HG03196 (cell line): ENCODE measurements around the gene NRP1.
"Not testable (repeated sequence)": the region's sequence is repeated elsewhere in the genome, so short reads cannot be mapped to it uniquely, and the experiment has no call there.

Source experiments
- ATAC-seq: cut with Tn5 transposase; IDR thresholded peaks from one replicate; pipeline ENCODE4 v1.9.1; 2021; ENCODE audit not compliant: unreplicated experiment

Gene NRP1

DNA sequence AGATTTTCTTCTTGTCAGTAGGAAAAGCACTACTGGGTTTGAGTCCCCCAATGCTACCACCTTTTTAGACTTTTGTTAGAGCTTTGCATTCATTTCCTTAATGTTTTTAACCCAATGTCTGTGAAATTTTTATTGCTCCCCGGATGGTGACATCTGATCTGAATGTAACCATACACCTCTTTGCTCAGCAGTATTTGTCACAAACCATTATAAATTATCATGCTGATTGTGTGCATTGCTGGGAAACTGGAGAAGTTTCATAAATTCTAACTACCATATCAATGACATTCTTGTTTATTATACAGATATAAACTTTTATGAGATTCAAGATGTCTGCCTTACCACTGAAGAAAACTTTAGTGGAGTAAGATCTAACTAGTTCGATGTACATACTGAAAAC is 8.5 kb downstream of the NRP1 start:
- no peak for ATAC-seq

DNA sequence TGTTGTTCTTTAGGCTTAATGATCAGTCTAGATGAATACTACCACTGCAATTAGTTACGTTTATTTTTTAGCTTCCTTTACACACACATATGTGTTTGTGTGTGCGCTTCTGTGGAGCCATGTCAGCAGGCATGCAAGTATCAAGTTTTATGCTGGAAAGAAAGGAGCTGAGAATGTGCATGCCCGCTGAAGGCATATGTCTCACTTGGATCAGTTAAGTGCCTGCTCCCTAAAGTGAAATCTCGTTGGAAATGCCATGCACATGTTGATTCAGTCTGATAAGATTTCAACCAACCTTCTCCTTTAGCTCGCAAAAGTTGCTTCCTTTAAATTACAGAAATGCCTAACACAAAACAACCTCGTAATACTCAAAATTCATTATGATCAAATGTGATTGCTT is 10.7 kb downstream of the NRP1 start:
- ATAC-seq, result no peak

DNA sequence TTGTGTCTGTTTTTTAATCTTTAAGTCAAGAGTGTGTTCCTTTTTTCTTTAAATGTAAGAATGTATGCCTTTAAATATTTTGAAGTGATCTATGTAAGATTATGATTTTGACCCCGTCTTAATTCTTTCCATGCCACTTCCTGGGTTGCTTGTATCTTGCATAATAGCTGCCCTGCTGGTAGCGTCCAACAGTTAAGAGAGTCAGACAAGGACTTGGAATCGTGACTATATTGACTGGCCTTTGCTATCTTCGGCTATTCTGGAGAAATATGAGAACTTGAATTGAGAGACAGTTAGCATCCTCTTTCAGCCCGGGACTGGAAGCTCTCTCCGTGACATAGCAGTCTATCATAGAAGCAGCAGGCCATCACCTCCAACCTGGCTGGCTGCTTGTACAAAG is 13.0 kb downstream of the NRP1 start:
- no peak for ATAC-seq

DNA sequence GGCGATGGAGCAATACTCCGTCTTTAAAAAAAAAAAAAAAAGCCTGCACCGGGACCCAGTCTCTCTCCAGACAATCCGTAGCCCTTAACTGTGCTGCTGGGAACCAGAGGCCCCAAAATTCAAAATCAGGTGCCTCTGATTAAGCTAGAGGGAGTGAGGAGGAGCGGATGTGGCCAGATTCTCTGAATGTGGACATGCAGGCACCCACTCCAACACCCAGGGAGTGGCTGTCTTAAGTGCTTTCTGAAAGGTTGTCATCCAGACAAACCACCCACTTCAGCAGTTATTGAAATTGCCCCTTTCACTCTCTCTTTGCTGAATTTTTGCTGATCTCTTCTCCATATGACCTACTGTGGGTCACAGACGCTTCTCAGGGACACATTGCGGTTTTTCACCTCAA is 14.2 kb downstream of the NRP1 start:
- ATAC-seq, result no peak

DNA sequence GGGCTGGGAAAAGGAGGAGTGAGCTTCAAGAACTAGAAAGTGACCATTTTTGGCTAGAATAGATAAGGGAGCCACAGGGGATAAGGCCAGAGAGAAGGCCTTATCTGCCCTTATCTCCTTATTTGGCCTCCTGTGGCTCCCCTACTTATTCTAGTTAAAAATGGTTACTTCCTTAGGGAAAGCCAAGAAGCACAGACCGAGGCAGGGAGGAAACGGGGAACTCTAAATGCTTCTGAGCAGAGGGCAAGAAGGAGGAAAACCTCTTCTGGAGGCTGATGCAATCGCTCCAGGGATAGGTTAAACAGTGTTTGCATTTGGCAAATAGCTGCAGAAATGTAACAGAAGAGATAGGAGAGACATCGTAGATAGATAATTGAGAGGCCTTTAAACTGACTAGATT is 18.6 kb downstream of the NRP1 start:
- no peak for ATAC-seq

DNA sequence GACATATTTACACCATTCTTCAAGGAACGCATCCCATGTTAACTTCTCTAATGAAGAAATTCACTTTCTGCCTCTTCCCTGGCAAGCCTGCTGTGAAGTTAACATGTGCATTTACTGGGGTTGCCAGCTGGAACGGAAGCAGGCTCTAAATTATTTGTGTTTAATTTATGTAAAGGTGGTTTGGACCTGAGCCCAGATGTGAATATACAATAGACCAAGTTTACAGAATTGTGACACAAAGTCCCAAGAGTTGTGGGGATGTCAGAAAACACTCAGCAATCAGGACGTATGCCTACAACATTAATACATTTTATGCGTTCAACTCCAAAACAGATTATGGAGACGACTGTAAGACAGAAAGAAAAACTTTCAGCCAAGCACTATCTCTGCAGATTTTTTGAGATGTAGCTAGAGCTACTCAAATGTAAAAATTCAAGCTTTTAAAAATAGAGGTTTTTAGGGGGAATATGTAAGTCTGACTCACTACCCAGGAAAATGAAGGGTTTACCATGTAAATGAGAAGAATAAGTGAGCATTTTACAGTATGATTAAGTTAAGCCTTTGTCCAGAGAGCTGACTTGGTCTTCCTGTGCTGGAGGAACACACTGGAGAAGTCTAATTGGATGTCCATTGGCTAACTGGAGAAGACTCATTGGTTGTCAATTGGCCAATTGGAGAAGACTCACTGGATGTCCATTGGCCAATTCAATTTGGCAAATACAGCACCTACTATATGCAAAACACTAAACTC is 19.5 kb downstream of the NRP1 start:
- no peak for ATAC-seq

DNA sequence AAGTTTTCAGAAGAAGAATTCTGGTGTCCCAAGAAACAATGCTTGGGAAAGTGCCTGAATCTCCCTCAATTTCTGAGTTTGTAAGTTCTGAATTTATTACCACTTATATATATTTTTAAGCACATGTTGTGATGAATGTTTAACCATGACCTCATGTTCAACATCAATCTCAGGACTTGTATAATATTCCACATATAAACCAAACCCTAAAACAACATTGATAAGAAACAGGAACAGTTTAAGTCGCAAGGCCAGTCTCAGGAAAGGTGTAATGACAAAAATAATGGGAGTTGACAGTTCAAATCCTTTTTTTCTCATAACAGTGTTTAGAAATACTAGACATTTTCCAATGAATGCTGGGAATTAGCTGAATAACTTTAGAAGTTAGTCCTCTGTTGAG is 22.8 kb downstream of the NRP1 start:
- ATAC-seq, result no peak

DNA sequence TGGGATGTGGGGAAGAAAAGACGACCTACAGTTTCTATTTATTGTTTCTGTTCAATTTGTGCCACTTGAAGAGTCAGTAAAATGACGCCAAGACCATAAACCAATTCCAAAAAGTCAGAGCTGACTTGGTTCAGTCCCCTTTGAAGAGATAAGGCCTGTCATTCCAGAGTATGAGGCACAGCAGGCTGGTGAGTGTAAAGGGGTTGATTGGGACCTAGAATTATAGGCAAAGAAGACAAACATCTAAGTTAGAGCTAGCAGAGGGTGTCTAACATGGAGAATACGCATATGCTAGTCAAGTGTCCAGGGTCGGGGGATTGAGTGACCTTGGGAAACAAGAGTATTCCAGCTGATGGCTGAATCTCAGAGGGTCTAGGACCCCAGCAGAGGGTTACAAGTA is 23.6 kb downstream of the NRP1 start:
- no peak for ATAC-seq

DNA sequence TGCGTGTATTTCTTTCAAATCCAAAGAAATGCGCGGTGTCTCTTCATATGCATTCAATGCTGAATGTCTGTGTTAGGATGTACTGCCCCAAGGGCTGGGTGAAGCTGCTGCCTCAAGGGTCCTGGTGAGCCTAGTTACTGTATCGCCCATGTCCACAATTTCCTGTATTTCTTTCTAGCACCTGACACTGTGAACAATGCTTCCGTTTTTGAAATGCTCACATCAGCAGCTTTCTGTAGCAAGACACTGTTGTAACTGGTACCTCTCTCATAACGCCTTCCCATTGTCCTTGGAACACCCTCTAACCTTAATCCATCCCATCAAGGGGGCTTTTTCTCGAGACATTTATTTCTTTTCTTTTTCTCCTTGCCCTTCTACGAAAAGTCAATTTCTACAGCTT is 25.1 kb downstream of the NRP1 start:
- no peak for ATAC-seq

DNA sequence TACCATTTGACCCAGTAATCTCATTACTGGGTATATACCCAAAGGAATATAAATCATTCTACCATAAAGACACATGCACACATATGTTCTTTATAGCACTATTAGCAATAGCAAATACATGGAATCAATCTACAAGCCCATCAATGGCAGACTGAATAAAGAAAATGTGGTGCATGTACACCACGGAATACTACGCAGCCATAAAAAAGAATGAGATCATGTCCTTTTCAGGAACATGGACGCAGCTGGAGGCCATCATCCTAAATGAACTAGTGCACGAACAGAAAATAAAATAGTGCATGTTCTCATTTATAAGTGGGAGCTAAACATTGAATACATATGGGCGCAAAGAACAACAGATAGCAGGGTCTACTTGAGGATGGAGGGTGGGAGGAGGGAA is 26.6 kb downstream of the NRP1 start:
- no peak for ATAC-seq

DNA sequence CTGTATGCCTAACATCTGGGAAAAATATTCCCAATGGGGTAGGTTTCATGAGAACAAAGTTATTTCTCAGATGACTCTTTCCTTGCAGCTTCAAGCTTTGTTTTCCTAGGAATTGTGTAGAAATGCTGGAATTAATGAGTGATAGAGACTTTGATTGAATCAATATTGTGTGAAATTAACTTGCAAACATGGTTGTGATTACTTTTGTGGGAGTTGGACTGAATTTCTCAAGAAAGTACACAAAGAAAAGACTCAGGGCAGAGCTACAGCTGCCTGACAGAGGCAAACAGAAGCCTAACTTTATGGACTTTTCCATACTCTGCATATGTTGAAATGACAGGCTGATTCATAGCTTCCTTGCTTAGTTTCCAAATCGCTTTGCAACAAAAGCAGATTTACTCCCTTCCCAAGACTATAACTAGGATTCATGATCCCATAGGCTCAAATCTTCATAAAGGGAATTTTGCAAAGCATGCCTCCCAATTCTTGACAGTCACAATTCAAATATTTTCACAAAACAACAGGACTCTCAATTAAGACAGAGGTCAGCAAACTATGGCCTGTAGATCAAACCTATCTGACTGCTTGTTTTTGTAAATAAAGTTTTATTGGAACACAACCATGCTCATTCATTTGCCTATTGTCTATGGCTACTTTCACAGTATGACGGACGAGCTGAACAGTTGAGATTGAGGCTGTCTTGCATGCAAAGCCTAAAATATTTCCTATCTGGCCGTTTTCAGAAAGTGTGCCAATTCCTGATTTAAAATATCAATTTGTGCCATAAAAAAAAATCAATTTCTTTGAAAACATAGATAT is 27.6 kb downstream of the NRP1 start:
- ATAC-seq, result no peak

DNA sequence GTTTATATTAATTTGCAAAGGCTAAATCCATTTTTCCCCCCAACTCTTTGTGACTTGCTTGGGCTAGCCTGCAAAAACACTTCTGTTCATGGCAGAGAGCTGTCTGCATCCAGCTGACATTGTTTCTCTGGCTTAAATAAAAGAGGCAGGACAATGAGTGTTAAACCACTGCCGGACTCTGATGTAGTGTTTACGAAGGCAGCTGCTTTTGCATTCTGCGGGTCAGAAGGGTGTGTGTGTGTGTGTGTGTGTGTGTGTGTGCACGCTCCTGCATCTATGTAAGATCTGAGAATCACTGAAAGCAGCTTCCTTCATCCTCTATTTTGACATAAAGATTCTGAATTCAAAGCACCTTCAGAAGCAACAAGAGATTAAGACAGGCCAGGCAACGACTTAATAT is 28.3 kb downstream of the NRP1 start:
- no peak for ATAC-seq

DNA sequence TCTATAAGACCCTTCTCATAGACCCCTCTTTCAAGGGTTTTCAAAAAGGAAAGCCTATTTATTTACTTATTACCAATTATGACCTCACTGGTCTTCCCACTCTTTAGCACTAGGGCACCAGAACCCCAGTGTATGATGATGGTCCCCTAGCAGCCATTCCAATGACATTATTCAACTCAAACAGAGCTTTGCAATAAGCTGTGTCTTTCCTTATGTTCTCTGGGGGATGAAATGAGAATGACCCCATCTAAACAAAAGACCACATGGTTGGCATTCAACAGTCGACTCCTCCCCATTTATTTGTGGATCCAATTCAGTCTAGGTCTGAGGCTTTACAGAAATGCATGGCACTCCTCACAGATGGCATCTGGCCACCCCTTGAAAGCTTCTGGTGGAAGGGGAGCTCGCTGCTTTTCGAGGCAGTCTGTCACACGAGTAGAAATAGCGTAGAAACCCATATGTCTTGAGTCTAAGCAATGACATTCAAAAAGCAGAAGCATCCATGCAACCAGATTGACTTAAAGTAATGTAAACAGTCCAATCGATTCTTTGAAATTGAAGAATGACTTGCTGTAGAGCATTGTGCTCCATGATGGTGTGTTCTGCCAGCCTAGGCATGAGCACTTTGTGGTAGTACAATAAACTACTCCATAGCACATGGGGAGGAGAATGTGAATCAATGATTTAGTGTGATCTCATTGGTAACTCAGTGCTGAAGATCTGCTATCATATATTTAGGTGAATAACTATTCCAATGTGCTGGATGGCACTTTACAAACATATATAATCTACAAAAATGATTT is 29.8 kb downstream of the NRP1 start:
- no peak for ATAC-seq

DNA sequence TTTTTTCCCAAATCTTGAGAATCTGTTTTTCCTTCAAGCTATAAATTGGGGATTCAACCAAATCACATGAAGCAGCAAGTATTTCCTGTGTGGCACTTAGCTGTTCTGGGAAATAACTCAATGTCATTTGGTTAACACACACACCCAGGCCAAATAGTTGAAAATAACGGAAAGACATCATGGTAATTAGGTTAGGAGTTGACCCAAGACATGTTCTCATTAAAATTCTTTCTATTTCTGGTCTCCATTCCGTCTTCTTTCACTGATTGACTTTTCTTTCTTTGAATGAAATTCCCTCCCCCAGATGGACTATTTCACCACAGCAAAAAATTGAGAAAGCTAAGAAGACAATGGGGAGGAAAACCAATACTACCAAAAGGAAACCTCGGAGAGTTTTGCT is 30.5 kb downstream of the NRP1 start:
- ATAC-seq, result no peak

DNA sequence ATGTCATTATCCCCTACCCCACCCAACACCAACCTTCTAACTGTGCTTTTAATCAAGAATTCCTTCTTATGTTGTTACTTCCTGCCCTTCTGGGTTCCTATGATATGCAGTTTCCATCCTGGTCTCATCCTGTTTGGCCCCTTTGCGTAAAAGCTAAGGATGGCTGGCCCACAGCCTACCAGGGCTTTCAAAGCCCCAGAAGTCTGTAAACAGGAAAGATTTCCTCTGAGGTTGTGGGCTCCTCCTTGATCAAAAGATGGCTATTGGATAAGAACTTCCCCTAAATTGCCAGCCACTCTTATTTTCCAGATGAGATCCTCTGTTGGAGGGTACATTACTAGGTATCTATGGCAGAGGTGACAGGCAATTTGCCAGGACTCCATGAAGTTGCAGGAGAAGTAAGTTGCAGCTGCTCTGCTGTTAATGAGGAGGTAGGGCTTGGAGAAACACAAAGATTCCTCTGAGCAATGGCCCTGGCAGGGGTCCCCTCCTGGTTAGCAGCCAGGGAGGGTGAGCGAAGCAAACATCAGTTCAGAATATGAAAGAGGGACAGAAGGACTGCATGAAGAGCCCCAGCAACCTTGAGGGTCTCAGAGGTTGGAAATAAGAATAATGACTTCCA is 32.1 kb downstream of the NRP1 start:
- ATAC-seq, result no peak

DNA sequence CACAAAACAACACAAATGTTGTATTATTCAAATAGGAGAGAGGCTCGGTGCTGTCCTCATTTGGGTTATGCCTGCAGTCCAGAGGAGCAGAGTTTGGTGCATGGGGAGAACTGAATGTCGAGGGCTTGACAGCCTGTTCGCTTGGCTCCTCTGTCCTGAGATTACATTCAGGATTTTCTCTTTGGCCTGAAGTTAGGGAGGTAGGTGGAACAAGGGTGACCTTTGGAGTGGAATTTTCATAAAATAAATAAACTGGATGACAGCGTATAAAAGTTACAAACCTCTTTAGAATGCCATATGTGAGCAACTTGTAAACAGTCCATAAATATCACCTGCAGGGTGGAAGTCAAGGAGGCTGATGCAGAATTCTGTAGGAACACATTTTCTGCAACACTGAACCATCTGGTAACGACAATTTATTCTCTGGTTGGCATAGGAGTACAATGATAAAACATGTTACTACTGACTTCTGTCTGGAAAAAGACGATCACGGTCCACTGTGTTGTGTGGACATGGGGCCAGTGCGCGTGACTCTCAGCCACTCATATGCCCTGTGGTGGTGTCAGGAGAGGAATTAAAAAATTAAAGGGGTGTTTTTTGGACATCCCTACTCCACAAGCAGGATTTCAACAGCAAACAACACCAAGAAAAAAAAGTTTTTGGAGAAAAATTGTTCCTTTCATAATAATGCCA is 33.2 kb downstream of the NRP1 start:
- no peak for ATAC-seq

DNA sequence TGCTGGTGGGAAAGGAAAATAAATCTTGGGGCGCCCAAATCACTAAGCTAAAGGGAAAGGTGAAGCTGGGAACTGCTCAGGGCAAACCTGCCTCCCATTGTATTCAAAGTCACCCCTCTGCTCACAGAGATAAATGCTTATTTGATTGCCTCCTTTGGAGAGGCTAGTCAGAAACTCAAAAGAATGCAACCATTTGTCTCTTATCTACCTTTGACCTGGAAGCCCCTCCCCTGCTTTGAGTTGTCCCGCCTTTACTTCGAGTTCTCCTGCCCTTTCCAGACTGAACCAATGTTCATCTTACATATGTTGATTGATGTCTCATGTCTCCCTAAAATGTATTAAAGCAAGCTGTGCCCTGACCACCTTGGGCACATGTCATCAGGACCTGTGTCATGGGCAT is 33.9 kb downstream of the NRP1 start:
- ATAC-seq, result not testable (repeated sequence)

DNA sequence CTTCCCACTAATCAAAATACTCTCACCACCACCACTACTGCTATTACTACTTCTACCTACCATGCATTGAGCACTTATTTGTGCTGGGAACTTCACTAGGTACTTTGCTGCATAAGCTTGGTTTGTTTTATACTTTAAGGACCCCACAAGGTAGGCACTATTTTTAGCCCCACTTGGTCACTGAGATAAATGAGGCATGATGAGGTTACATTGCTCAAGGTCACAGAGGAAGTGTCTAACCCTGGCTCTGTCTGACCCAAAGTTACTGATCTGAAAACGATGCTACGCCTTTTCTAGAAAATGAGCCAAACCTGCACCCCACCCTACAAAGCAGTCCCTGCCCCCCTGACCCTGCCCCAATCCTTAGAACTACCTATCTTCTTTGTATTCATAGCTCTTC is 35.6 kb downstream of the NRP1 start:
- ATAC-seq, result no peak

DNA sequence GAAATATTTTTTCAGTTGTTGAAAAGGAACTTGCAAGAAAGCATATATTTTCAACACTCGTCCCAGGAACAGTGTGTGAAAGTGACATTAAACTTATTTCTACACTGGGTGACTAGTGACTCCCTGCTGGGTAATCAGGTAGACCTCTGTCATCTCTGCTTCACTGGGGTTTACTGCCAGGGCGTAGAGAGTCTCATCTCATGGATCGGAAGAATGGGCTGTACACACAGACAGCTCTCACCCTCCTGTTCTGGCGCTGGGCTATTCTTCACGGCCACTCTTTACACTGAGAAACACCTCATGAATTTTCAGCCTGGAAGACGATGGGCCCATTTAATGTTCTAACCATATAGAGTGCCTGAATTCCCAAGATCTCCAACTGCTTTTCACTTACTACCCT is 36.4 kb downstream of the NRP1 start:
- no peak for ATAC-seq

DNA sequence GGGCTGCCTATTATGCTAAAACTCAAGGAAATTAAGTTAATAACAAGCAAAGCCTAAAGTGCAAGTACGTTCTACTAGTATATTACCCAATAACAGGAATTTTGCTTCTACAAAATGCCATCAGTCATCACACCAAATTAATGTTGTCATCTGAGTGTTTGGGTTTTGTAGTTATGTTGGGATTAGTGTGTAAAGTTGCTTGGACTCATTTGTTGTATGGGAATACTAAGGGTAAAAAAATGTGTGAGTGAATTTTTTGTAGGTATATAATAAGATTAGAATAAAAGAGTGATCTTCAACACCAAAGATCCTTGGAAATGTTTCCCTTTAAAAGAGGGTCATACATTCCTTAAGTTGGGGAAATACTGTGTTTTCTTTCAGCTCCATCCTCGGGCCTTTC is 38.6 kb downstream of the NRP1 start:
- no peak for ATAC-seq
